Transverse colon (tissue), 4 donors: ENCODE measurements around the gene VWA3A.

Experiments
- CTCF ChIP-seq, 5 experiments: fragments of 200-600 bp in 3 of 5; fragments of 450-650 bp in 2 of 5; sonication (generic) in 3 of 5; IDR thresholded peaks; 1 replicate in 2 of 5; 2 replicates in 3 of 5; pipeline ENCODE4 v1.5.1; 2016 to 2017; ENCODE audit warnings: antibody characterized with exemption in 5 of 5, inconsistent platforms in 3 of 5, mild to moderate bottlenecking in 2 of 5, moderate library complexity in 1 of 5
- EP300 ChIP-seq: sonication (generic); formaldehyde crosslinking; IDR thresholded peaks from one replicate; pipeline ENCODE4 v1.6.1; 2017; ENCODE audit warnings: antibody characterized with exemption, low read depth
- POLR2A ChIP-seq: fragments of 450-650 bp; IDR thresholded peaks from one replicate; pipeline ENCODE4 v1.6.1; 2016; ENCODE audit warnings: antibody characterized with exemption, mild to moderate bottlenecking, moderate library complexity
- POLR2AphosphoS5 ChIP-seq, 3 donors: sonication (generic); formaldehyde crosslinking; IDR thresholded peaks; one replicate each; pipeline ENCODE4 v1.6.1; 2016; ENCODE audit warnings: antibody characterized with exemption in 3 of 3

DNA sequence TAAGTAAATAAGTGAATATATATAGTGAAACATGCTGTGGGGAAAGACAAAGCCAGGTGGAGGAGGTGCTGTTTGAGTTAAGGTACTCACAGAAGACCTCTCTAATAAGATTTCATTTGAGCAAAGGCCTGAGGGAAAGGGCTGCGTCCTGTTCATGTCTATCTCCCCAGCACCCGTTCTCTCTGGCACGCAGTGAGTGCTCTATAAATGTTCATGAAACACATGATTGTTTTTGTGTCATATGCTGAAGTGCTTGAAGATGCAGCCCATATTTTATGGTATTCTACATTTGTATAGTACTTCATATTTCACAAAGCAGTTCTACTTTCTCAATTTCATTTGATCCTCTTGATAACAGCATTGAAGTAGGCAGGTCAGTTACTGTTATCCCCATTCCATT, 990 bp downstream of the VWA3A start:
- TF ChIP-seq POLR2A (no peak), CTCF (IDR thresholded peaks at IDR 0.05) (no peak), EP300 (no peak), POLR2AphosphoS5 (IDR thresholded peaks at IDR 0.05) (no peak)
